Measurements from ENCODE around the gene DYNLRB1.

The DYNLRB1 gene

DNA sequence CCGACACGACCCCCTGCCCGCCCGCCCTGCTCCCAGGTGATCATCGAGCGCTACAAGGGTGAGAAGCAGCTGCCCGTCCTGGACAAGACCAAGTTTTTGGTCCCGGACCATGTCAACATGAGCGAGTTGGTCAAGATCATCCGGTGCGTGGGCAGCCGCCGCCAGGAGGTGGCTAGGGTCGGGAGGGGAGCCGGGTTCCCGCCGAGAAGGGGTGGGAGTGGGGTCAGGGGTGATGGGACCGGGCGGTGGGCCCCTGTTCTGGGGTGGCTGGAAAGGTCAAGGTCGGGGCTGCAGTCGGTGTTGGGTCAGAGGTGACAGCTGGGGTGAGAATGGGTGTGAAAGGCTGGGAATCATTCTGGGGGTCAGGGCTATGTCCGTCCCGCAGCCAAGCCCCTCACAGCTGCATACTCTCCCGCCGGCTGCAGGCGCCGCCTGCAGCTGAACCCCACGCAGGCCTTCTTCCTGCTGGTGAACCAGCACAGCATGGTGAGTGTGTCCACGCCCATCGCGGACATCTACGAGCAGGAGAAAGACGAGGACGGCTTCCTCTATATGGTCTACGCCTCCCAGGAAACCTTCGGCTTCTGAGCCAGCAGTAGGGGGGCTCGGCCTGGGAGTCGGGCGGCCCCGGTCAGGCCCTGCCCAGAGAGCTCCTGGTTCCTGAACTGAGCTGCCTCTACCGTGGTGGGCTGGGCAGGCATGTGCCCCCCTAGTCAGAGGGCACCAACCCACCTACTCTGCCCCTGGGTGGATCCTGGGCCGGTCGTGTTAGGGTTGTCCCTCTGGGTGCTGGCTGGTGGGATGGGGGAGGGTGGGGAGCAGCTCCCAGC lies 43.3 kb downstream of the DYNLRB1 start:
- DNase-seq: no peak

DNA sequence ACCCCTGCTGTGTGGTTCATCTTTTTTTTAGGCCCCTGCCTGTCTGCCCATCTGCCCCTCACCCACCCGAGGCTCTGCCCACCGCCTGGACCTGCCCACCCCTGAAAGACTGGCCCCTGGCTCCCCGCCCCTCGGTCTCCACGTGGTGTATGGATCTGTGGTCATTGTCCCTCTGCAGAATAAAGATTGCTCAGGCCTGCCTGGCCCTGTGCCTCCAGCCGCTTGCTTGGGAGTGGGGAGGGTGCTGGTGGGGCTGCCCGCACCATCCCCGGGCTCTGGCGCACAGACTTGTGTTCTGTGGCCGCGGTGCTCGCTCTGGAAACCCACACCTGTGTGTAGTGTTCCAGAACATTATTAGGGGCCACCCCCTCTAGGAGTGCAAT lies 43.9 kb downstream of the DYNLRB1 start:
- no peak for DNase-seq

DNA sequence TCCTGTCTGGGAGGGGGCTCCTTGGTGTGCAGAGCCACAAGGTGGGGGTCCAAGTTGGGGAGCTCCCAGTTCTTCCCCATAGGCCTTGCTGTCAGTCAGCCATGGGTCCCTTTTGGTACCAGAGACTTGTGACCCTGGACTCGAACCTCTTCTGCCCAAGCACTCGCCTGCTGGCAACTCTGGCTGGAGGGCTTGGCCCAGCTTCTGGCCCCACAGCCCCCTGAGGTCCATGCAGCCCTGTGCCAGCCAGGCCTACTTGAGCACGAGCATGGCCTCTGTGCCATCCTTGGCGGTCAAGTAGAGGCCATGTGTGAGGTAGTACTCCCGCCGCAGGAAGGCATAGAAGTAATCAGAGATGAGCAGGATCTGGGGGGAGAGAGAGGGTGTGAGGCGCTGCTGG lies 44.4 kb downstream of the DYNLRB1 start:
- no peak for DNase-seq

DNA sequence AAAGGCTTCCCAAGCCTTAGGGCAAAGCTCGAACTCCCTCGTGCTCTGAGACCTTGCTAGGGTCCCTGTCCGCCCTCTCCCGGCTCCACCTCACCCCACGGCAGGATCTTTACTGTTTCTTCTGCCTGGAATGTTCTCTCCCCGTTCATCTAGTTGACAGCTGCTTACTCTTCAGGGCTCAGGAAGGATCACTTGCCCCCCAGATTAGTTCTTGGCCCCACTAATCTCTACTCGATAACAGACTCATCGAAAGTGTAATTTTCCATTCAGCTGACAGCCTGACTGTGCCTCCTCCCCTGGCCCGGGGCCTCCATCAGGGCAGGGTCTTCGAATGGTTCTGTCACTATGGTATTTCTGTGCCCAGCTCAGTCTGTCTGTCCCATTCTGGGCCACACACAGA lies 45.4 kb downstream of the DYNLRB1 start:
- DNase-seq: no peak

DNA sequence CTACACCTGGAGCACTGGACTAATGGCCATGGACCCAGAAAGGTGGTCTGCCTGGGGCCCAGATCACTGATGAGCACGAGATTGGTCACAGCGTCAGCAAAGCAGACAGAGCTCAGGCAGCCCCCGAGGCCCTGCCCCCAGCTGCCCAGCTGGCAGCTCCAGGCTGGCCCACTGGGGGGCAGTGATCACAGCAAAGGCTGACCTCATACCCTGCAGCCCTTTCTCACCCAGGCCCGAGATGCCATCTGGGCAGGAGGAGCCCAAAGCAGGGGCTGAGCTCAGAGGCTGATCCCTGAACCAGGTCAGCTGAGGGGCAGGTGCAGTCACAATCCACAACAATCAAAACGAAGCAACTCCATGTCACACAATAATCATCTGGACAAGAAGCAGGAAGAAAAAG lies 46.4 kb downstream of the DYNLRB1 start:
- no peak for DNase-seq

DNA sequence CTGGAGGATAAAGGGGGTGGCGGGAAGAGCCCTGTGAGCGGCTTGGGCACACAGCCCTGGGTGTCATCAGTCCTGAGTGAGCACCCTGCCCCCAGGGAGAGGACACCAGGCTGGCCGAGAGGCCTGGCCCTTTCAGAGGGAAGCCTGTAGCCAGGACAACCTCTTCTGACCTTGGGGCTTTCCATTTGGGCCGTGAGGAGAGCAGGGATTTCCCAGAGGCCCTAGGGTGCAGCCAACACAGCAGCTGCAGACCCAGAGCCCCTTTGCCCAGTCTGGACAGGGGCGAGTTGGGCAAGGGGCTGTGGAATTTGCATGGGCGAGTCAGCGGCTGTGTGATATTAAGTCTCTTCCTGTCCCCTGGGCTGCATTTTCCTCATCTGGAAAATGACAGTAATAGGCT lies 48.6 kb downstream of the DYNLRB1 start:
- no peak for DNase-seq

DNA sequence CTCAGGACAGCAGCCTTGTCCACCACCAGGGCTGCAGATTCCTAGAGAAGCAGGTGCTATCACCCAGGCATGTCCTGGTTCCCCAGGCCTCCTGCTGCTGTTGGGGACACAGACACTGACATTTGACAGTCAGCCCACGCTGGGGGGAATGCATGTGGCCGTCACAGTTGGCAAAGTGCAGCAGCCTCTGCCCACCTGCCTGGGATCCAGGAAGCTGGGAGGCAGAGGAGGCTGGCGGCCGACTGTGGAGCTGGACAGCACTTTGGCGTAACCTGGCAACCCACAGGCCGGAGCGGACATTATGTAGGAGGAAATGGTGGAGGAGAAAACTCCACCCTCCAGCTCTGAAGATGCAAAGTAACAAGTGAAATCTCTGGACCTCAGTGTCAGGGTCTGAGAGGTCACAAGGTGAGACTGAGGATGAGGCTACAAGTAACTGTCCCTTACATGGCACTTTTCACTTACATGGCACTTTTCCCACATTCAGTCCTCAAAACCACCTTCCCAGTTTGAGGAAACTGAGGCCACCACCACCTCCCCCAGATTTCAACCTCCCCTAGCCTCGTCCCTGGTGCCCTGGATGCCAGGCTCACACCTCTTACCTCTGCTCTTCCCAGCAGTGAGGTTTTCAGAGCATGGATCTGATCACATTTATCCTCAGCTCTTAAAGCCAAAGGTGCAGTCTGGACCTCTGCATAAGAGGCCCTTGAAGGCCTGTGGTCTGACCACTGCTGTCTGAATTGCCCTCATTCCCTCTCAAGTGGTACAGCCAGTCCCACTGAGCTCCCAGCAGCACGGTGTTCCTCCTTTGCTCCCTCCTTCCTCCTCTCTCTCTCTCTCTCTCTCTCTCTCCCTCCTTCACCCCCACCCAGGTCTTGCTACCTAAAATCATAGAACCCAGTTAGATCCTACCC lies 51.0 kb downstream of the DYNLRB1 start:
- no peak for DNase-seq

DNA sequence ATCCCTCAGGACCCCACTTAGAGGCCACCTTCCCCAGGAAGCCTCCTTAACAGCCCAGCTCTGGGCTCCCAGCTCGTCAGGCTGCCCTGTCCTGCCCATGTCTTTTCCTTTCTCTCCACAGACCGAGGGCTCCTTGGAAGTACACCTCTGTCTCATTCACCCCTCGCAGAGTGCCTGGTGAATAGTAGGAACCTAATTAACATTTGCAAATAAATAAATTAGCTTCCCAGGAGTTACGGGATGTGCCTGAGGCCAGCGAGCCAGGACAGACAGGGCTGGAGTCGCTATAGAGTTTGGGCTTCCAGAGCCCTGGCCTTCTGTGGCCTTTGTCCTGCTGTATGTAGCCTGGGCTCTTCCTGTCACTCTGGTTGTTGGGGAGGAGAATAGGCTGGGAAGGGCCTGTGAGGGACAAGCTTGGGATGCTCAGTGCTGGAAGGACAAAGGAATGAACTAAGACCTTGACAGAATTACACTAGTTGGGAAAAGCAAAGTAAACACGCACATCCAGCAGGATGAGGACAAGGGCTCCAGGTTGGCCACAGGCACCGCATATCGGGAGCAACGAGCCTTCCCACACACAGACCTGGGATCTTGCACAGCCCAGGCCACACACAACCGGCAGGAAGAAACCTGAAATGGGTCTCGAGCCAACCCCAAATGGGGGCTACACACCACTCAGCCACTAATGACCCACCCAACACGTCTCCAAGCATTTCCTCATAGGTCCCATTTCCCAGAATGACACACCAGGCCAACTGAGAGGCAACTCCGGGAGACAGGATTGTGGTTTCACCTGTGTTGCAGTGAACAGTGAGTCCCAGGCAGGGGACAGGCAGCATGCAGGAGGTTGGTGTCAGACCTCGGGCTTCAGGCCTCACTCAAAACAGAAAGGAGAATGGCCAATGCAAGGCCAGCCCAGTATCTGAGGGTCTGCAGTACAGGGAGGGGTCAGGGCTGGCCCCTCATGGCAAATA lies 52.0 kb downstream of the DYNLRB1 start:
- DNase-seq: no peak

DNA sequence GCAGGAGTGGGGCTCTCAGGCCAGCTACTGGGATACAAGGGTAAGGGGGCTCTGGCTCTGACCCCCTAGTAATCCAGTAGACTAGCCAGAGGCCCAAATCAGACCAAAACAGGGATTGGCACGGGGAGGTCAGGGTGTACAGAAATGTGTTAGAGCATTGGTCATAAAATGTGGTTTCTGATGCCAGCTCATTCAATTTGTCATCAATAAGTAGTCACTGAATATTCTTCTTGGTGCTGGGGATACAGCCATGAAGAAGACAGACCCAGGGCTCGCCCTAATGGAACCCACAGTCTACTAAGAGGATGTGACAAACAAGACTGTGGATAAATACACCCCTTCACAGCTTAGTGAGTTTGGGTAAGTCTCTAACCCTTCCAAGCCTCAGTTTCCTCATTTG lies 53.4 kb downstream of the DYNLRB1 start:
- DNase-seq: no peak

DNA sequence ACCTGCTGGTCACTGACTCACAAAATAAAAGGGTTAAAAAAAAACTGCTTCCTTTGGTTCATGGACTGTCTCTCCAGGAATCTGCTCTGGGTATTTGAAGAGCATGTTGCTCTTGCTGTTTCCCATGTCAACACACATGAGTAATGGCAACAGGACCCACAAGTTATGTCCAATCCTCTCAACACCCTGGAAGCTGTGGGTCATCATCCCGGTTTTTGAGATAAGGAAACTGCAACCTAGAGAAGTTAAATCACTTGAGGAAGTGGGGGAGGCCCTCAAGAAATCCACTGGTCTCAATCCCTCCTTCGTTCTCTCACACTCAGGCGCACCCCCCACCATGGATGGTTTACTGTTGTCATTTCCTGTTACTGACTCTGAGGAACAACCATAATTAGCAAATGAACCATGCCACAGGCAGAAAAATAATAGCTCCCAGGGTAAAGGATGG lies 54.7 kb downstream of the DYNLRB1 start:
- no peak for DNase-seq

DNA sequence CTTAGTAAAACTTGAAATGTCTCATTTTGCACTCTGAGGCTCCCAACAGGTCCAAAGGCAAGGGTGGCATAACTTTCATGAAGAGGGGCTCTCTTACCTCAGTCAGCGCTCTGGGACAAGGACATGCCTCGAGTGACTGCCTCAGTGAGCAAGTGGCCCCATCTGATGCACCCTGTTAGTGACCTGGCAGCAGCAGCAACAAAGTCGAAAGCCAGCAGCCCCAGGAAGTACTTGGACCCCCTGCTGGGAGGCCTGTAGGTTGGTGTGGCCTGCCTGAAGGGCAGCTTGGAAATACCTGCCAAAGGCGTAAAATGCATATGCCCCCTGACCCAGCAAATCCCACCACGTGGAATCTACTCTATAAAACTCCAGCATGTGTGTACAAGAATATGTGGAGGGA lies 55.5 kb downstream of the DYNLRB1 start:
- DNase-seq: no peak

DNA sequence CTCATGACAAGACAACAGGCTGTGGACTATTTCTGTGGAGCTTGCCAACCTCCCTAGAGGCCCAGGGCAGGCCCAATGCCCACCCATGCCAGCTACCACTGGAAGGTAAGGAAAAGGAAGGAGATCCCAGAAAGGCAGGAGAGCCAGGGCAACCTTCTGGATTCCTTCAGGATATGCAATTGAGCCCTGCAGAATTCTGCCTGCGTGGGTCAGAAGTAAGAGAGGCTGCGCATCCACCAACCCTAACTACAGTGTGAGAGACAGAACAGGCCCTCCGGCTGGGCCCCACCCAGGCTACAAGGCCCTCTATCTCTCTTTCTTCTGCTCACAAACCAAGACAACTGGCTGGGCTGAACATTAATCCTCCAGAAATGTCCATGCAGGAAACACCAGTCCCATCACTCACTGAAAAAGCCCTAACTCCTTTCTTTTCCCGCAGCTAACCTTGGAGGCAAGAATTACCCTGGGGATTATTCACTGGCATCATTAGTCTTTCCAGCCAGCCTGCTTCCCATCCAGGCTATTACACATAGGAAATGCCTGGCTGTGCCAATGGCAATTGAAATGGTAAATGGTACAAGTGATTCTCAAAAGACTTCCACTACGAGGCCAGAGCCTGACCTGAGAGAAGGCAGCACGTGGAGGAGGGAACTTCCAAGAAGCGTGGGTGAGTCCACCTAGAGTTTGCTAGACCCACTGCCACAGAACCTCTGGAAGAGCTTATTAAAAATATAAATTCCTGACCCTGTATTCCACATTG lies 57.5 kb downstream of the DYNLRB1 start:
- no peak for DNase-seq

DNA sequence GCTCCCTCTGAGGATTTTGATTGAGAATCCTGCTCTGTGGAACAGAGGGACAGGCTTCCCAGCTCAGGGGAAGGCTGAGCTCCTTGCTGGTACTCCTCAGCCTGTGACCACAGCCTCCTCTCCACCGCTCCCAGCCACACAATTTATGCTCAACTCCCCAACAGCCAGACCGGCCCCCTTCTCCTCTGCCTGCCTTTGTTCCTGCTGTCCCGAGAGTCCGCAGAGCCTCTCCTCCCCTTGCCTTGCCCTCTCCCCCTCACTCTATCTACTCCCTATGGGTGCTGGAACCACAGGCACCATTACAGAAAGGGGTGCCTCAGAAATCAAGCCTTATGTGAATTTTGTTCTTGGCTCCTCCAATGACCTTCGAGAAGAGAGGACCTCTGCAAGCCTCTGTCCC lies 58.2 kb downstream of the DYNLRB1 start:
- no peak for DNase-seq

DNA sequence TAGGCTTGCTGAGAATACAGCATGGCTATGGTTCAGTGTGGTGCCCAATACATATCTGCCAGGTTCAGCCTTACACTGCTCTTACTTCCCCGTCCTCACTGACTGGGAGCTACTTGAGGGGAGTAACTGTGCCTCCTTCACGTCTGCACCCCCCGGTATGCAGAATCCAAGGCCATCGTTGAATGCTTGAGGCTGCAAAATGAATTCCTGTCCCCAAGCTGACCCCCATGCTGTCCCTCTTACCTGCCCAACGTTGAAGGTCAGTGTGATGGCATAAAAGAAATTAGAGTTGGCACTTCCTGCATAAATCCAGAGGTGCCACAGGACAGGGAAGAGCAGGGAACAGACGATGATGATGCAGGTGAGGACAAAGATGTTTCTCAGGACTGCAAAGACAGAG lies 58.6 kb downstream of the DYNLRB1 start:
- no peak for DNase-seq

DNA sequence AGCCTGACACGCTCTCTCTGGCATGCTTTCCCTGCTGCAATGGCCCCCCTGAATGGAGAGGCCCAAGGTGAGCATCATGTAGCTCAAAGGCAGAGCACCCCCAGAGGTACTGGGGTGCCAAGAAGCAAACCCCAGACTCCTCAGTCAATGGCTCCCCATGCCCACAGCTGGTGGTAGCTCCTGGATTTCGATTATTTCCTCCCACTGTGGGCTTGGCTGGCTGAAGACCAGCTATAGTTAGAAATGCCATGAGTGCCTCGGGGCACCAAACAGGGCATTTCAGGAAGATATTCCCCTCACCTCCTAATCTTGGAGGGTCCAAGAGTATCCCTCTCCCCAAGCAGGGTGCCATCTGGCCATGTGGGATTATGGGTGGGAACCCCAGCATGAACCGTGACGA lies 59.0 kb downstream of the DYNLRB1 start:
- no peak for DNase-seq

DNA sequence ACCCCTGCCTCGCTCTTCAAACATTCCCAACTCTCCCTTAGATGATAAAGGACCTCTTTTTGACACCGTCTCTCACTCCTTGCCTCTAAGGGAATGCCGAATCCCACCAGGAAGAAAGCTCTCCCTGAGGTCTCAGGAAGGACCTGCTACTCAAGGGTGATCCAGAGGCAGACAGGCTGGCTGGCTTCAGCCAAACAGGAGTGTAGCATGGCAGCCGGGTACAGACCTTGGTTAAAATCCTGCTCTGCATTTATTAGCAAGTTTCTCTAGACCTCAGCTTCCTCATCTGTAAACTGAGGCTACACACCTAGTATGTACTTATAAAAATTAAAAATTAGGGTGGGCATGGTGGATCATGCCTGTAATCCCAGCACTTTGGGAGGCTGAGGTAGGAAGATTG lies 59.5 kb downstream of the DYNLRB1 start:
- DNase-seq: no peak

DNA sequence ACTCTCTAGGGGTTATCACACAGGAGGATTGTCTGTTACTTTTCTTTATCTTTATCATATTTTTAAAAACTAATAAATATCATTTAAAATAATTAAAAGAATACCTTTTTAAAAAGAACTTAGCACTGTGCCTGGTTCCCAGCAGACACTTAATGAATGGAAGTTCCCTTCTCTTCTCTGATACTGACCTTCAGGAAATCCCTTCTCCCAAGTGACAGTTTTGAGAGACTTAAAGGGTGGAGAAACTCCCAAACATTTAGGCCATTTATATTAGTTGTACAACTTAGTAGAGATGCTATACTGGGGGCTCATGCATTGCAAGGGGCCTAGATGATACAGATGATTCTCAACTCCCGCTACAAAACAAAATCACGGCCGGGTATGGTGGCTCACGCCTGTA lies 60.8 kb downstream of the DYNLRB1 start:
- no peak for DNase-seq

DNA sequence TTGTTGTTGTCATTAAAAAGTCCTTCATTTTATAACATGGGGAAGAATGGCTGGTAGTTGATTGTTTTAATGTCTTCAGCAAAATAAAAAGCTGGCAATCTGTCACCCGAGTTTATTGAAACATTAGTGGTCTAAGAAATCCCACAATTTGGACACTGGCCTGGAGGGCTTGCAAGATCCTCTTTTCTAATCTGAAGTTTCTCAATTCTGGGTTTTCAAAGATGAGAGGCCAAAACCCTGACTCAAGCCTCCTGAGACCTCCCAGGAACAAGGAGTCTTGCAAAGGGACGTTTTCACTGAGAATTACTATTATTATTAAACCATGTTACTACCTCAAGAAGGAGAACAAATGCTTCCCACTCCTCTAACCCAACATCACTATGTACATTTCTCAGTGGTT lies 61.8 kb downstream of the DYNLRB1 start:
- no peak for DNase-seq

DNA sequence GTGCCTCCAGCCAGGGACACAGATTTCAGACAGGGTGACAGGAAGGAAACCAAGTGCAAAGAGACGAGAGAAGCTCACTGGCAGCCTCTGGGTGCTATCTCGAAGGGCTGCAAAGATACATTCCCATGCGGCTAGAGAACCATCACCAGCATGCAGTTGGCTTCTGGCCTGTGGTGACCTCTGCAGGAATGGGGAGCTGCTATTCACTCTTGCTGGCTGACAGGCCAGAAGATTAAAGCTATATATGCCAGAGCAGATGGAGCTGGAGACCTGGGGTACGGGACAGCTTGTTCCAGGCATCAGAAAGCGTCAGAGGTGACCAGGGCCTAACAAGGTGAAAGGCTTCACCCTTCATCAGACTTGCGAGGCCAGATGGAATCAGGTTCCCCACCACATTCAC lies 62.3 kb downstream of the DYNLRB1 start:
- DNase-seq: no peak

DNA sequence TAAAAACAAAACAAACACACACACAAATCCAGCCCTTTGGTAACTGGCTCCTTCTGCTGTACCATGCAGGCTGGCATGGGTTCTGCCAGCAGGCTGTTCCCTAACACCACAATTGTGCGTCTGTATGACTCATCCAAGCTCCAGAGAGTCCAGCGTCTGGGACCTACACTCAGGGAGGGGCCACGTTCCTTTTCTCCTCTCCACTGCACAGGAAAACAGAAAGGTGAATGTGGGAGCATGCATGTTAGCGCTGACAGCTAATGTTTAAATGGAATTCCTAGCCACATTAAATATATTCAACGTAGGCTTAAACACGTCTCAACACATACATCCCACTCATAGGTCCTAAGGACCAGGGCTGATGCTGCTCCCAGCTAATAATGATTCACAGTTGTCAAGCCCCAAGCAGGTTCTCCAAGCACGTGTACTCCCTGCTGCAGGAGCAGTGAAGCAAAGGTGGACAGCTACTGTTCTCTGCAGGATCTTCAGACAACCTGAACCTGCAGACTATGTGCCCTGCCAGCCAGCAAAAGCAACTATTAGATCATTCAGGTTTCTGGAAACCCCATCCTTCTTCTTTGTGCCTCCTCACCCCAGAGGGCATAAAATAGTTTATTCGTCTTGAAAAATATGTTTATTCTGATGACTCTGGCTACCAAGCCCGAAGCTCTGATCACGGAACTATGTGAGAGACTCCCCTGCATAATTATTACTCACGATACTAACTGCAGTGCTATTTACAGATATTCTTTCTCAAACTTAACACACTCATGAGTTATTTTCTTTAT lies 63.2 kb downstream of the DYNLRB1 start:
- DNase-seq: peak; percentile 34
